ENCODE measurements around the gene TBX18. TPM values are rescaled to one million over a fixed set of nuclear protein-coding genes. Genes with fewer than 3 reads are reported as not detected.

The TBX18 gene
- 1 to 10 TPM in 1 of 3 donors, under 1 TPM in 2; 0.23 to 1.7 (median 0.82) TPM for total RNA-seq
- long read RNA-seq, donor 1: 0 reads
- long read RNA-seq, donor 2, partial matches to known transcripts: 0 of 1 reads
- long read RNA-seq, donor 2, other reads (novel, unspliced or antisense): 1 of 1 reads

DNA sequence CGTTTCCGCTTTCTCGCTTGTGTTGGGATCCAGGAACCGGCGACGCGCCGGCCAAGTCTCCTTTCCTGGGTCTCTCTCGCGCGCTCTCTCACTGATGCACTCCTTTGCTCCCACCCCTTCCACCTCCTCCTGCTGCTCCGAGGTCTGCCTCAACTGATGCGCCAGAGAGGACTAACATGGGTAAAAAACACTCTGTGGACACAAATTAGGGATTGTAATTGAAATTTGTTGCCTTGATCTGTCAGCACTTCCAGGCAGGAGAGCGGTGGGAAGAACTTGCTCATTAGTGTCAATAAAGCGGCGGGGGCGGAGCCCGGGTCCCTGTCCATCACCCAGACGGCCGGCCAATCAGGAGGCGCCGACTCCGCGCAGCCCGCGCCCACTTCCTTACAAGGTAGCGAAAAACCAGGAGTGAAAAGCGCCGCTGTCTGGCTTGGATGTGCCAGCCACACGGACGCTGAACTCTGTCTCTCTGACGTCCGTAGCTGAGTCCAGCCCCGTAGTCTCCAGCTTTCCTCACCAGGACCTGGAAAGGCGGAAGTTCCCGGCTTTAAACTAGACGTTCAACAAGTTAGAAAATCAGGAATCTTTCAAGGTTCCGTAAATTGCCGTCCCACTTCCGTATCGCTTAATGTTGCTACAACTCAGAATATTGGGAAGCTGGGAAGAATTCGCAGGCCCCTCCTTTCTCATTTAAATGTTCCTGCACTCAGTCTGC, at the start of gene TBX18:
TBX18 (minus strand) TSS at position 267 of the 718 bp plus-strand sequence. CDS start 417 bp downstream, outside the sequence.
- Histone ChIP-seq H3K4me1 (ENCODE audit: low read depth) (no peaks in the 10 kb centered on the region), H3K4me3 (no peak within 1 kb of the TSS), H3K36me3 (ENCODE audit: low read depth) (no peaks in the 10 kb centered on the region), H3K9me3 (no peaks in the 10 kb centered on the region)
- intact Hi-C loops (cut with DNase I, micrococcal nuclease): no loop called here
- TF ChIP-seq CTCF (IDR thresholded peaks at IDR 0.05): no peak
- DNase-seq (peak; percentile 76 to 89 (median 89)), ATAC-seq (peak; percentile 94)

DNA sequence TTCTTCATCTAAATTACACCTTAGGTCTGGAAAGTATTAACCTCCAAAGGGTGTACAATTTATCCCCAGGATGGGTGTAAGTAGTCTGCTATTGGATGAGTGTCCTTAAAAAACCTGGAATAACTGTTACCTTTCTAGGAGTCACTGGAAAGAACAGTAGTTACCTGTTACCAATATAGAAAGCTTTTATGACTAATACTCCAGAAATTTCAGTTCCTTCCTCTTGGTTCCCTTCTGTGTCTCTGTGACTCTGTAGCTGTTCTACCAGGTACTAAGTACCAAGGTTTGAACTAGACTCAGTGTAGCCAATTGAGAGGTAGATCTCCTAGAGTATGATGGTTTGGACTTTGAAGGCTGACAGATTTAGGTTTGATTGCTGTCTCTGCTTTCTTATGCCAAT, 47.0 kb upstream of the TBX18 start:
- TF ChIP-seq CTCF (IDR thresholded peaks at IDR 0.05): no peak
- intact Hi-C loops (cut with DNase I, micrococcal nuclease): no loop called here
- no peak overlapping the region for H3K4me3 ChIP-seq
- ATAC-seq (no peak), DNase-seq (no peak)
- H3K36me3 ChIP-seq (ENCODE audit: low read depth): no peaks in the 10 kb centered on the region
- no peaks in the 10 kb centered on the region for H3K9me3 ChIP-seq
- no peaks in the 10 kb centered on the region for H3K4me1 ChIP-seq (ENCODE audit: low read depth)

GRCh38 chr6:84809455-84809854, 45.1 kb upstream of the TBX18 start:
- Histone ChIP-seq H3K4me3 (no peak overlapping the region), H3K9me3 (no peaks in the 10 kb centered on the region), H3K36me3 (ENCODE audit: low read depth) (no peaks in the 10 kb centered on the region), H3K4me1 (ENCODE audit: low read depth) (no peaks in the 10 kb centered on the region)
- intact Hi-C loops (cut with DNase I, micrococcal nuclease): no loop called here
- no peak for TF ChIP-seq CTCF (IDR thresholded peaks at IDR 0.05)
- no peak for DNase-seq
- ATAC-seq: no peak

GRCh38 chr6:84808491-84809061, 44.2 kb upstream of the TBX18 start:
- intact Hi-C loops (cut with DNase I, micrococcal nuclease): no loop called here
- TF ChIP-seq CTCF (IDR thresholded peaks at IDR 0.05): no peak

GRCh38 chr6:84805145-84805544, 40.7 kb upstream of the TBX18 start:
- H3K4me1 ChIP-seq (ENCODE audit: low read depth): no peaks in the 10 kb centered on the region
- no peak for DNase-seq
- H3K9me3 ChIP-seq: no peaks in the 10 kb centered on the region
- ATAC-seq: no peak
- TF ChIP-seq CTCF (IDR thresholded peaks at IDR 0.05): no peak
- intact Hi-C loops (cut with DNase I, micrococcal nuclease): no loop called here
- no peak overlapping the region for H3K4me3 ChIP-seq
- no peaks in the 10 kb centered on the region for H3K36me3 ChIP-seq (ENCODE audit: low read depth)

More at GRCh38 chr6:84808491-84809061, 44.2 kb upstream of the TBX18 start:
- no peak for ATAC-seq
- Histone ChIP-seq H3K9me3 (no peaks in the 10 kb centered on the region), H3K4me3 (no peak overlapping the region), H3K36me3 (ENCODE audit: low read depth) (no peaks in the 10 kb centered on the region), H3K4me1 (ENCODE audit: low read depth) (no peaks in the 10 kb centered on the region)
- no peak for DNase-seq

Measured in mucosa of descending colon (tissue), 3 donors.